Measurements from ENCODE around the gene ADAMTS9. TPM values are rescaled to one million over a fixed set of nuclear protein-coding genes. Genes with fewer than 3 reads are reported as not detected.
A peak's percentile ranks its signal among the peaks of the same experiment; 100 is the strongest.

ADAMTS9 gene
- polyA plus RNA-seq, 10 donors = 68.5 to 126 (median 81.9) TPM

GRCh38 chr3:64623125-64623524, 64.7 kb downstream of the ADAMTS9 start:
- DNase-seq = no peak

GRCh38 chr3:64621726-64622395, 65.9 kb downstream of the ADAMTS9 start:
- peak in 1 of 3 donors; percentile 23 for DNase-seq

GRCh38 chr3:64621275-64621674, 66.5 kb downstream of the ADAMTS9 start:
- no peak for DNase-seq

- DNase-seq = no peak
Observed at GRCh38 chr3:64620020-64620419, 67.8 kb downstream of the ADAMTS9 start.

DNA sequence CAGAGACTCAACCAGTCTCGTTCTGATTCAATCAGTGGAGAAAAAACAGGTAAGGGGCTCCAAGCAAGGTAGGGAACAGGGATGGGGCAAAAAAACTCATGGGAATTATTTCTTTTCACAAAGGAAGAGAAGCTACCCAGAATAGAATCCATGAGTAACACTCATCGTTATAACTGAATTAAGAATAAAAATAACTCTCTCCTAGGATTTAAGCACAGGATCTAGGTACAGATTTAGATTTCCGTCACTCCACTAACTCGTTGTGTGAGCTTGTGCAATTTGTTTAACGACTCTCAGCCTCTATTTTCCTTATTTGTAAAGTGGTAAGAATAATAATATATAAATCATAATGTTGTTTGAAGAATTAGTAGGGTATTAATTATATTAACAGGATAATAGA, 68.6 kb downstream of the ADAMTS9 start:
- DNase-seq = no peak

GRCh38 chr3:64617610-64618009, 70.2 kb downstream of the ADAMTS9 start:
- no peak for DNase-seq

DNA sequence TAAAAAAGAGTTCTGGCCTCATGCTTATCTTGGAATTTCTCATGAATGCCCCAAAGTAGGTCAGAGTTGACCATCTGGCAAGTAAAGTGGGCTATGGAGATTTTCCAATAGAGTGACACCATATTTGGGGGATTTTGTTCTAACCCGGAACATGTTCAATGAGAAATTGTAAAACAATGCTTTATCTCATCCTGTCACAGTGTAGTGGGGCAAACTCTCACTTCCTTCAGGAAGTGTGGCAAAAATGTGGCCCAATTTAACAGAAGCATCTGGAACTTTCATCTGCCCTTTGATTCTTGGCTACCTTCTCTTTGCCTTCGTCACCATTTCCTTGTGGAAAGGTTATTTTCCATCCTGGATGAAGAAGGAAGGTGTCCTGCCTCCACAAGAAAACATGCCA, 70.8 kb downstream of the ADAMTS9 start:
- DNase-seq = peak in 1 of 3 donors; percentile 30

DNA sequence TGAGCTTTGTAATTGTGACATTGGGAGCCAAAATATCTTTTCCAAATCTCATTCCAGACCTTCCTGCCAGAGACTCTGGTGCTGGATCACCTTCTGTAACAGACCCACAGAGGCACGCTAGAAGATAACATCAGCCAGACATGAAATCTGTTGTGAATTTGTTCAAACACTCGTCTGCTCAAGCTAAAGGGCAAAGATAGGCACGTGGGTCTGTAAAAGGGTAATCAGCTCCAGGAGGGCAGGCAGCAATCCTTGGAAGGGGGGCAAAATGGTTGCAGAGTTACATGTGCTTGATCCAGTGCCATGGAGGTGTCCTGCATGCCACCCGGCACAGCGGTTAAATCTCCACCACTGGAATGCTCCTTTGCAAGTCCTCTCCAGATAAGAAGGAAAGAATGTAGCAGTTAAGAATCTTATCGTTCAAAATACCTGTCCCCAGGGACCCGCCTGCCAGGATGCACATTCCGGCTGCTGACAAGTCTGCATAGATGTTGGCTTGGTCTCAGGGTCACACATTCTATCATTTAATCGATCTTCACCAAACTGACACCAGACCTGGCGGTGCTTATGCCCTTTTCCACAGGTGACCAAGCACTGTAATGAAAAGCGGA, 74.8 kb downstream of the ADAMTS9 start:
- no peak for DNase-seq

- DNase-seq = peak; percentile 47 to 60 (median 59)
Observed at GRCh38 chr3:64612082-64612860, 75.5 kb downstream of the ADAMTS9 start.

DNA sequence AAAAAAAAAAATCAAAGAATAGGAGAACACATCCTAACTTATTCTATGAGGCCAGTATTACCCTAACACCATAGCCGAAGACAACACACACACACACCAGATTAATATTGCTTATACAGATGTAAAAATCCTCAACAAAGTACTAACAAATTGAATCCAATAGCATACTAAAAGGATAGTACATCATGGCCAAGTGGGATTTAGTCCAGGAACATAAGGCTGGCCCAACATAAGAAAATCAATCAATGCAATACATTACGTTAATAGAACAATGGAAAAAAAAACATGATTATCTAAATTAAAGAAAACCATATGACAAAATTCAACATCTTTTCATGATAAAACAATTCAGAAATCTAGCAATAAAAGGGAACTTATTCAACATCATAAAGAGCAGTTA, 79.1 kb downstream of the ADAMTS9 start:
- peak in 1 of 3 donors; percentile 44 for DNase-seq

DNA sequence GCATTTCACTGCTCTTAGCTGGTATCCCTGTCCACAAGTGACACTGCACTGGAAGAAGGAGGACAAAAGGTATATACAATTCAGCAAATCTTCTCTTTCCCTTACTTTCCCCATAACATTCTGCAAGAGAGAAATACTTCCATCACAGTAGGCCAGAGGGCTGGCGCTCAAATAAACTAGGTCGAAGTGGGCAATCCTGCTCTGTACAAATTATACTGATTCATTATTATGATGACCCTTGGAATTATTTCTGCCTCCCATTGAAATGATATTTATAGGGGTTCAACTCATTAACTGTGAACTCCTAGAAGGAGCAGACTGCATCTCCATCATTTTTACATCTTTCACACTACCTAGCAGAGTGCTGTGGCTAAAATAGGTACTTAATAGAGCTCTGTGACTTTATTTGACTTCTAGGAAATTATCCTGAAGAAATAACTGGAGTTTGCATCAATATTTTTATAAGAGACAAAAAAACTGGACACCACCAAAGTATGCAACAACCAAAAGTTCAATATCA, 80.7 kb downstream of the ADAMTS9 start:
- DNase-seq = no peak

DNA sequence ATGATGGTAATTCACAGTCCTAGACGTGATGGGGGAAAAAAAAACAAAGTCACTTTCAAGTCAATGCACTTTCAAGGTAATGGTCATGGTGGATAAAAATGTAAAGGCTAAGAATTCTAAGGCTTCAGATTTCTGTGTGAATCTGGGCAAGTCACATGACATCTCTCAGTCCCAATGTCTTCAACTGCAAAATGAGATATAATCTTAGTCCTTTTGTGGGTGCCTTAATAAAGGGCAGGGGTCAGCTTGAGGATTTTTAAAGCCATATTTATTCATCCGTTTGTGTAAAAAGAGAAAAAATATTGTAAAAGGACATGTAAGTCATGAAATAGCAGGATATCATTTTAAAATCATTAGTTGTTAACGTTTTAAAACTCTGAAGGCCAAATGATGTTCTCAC, 83.5 kb downstream of the ADAMTS9 start:
- DNase-seq = no peak

GRCh38 chr3:64601824-64602223, 86.0 kb downstream of the ADAMTS9 start:
- no peak for DNase-seq

DNA sequence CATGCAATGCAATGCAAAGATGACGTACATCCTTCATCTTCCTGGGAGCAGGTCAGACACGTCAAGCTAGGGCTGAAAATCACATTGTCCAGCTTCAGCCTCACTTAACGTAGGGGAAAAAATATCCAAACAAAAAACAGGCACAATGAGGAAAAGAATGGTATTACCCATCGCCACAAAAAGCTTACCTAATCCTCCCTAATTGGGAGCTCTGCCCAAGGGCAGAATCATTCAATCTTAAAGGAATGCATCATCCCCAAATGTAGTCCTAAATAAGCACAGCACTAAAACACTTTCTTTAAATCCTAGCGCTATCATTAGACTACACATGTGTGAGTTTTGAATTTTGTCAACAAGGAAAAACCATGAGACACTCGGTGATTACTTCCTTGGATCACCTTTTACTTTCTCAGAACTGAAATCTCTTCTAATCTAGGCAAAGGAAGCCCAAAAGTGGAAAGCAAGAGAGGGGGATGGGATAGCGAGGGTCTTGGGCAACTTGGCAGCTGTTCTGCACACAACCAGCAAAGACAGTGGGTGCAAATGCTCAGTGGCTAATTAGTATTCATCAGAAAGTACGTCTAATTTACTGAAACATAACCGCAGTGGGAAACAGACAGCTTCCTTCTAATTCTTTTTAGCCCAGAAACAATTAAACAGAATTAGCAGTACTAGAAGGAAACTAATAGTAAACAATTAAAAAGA, 87.4 kb downstream of the ADAMTS9 start:
- no peak for DNase-seq

DNA sequence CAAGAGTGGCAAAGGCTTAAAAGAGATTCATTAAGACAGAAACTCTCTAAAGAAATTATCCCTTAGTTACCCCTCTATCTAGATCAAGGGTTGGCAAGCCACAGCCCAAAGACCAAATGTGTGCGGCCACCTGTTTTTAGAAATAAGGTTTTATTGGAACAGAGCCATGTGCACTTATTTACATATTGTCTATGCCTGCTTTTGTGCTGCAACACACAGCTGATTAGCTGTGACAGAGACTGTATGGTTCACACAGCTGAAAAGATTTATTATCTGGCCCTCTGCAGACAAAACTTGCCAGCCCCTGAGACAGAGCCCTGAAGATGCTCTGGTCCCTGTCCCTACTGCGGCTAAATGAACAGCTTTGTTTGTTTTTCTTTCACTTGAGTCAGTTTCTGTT, 88.1 kb downstream of the ADAMTS9 start:
- DNase-seq = no peak

DNA sequence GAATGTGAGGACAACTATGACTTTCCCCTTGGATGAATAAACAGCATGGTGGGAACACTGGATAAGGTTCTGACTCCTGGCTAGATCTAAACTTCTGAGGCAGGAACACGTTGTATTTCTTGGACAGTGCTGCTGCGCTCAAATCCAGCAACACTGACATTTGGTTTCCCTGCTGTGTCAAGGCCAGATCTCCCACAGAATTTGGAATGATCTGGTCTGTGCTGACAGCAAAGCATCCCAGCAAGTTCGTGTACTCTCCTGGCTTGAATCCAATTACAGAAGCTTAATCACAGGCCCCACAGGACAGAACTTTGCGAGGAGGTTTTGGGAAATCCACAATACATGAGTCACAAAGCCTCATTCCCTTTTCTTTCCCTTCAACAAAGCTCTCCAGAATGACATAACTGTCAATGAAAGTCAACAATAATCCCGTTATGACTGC, 92.5 kb downstream of the ADAMTS9 start:
- DNase-seq = peak; percentile 86 to 95 (median 94)

DNA sequence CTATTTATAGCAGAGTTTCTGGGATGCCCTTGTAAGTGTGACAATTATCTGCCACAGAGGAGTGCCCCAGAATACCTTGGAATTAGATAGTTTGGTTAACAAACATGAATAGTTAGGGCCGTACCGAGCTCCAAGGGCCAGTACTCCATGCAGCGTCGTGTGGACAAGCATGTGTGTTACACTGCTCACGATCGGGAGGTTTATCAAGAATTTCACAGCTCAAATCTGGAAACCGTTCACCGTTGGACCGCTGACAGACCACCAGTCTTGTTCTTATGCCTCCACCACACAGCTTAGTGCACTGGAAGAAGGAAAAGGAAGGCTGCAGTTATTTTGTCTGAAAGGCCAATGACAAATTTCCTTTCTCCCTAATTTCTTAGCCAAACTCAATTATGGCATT, 93.7 kb downstream of the ADAMTS9 start:
- DNase-seq = peak in 1 of 3 donors; percentile 30

DNA sequence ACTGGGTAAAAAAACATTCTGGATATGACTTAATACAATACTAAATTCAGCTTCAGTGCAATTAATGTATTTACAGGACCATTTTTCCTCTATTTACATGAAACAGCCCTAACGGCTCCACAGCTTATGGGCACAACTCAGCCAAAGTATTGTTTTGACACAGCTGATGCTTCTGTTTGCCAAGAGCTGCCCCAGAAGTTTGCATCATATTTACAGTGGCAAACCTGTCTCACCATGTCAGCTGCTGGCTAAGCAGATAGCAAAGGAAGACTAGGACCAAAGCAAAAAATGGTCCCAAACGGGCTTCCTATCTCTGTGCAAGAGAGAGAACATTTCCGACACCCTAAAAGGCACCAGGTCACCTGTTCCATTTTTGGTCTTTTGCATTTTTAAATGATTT, 94.5 kb downstream of the ADAMTS9 start:
- DNase-seq = no peak

DNA sequence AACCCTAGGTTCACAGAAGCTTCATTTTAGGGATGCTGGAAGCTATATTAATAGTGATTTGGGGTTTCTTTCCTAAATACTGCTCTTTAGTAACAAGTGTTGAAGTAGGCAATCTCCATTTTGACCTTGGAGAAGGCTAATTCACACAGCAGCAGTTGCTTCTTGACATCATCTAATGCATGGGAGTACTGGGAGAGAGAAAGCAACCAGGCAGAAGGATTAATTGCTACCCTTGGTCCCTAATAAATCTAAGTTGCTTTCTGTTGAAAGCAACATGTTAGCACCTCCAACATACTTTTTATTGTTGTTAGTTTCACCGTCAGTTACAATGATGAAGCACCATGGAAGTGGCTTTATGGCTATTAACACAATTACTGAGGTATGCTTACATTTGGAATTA, 96.2 kb downstream of the ADAMTS9 start:
- no peak for DNase-seq

- DNase-seq = no peak
Observed at GRCh38 chr3:64588380-64588779, 99.4 kb downstream of the ADAMTS9 start.

DNA sequence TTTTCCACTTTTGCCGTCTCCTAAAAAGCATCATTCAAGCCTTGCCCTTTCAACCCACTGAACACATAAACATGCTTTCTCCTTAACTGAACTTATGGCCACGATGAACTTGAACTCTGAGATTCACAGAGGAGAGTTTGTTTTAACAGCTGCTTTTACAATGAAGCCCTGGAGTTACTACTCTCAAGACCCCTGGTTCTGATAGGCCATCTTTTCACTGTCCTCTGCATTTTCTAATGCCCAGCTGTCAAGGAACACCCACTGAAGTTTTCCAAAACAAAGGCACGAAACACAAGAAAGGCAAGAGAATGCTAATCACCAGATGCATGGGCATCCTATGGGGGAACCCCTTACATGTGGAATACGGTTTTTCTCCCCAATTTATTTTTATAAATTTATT, 100.8 kb downstream of the ADAMTS9 start:
- no peak for DNase-seq

DNA sequence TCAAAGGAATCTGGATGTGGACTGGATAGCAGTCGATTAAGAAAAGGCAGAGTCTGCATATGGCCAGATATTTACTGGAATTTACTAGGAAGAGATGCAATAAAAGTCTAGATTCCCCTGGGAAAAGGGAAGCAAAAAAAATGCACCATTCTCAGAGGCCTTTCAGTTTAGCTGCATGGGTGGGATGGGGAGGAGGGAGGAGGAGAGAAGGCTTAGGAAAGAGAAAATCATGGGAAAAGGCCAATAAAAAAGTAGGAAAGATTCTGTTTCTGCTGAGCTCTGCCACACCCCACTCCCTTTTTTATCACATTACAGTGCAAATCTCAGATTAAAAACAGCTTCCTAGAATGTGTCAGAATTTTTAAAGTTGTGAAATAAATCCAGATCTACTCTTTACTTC, 103.6 kb downstream of the ADAMTS9 start:
- DNase-seq = peak in 1 of 3 donors; percentile 72
